GM18505 (cell line): ENCODE measurements around the gene LKAAEAR1.

Source experiments
- ATAC-seq: cut with Tn5 transposase; IDR thresholded peaks from one replicate; pipeline ENCODE4 v1.9.1; 2021; ENCODE audit not compliant: unreplicated experiment
- POLR2A ChIP-seq: IDR thresholded peaks from 4 replicates; pipeline ENCODE4 v1.6.1; 2011; ENCODE audit warnings: borderline replicate concordance; ENCODE audit not compliant: insufficient read depth, insufficient read length; ENCODE audit errors: extremely low read depth

Gene LKAAEAR1

DNA sequence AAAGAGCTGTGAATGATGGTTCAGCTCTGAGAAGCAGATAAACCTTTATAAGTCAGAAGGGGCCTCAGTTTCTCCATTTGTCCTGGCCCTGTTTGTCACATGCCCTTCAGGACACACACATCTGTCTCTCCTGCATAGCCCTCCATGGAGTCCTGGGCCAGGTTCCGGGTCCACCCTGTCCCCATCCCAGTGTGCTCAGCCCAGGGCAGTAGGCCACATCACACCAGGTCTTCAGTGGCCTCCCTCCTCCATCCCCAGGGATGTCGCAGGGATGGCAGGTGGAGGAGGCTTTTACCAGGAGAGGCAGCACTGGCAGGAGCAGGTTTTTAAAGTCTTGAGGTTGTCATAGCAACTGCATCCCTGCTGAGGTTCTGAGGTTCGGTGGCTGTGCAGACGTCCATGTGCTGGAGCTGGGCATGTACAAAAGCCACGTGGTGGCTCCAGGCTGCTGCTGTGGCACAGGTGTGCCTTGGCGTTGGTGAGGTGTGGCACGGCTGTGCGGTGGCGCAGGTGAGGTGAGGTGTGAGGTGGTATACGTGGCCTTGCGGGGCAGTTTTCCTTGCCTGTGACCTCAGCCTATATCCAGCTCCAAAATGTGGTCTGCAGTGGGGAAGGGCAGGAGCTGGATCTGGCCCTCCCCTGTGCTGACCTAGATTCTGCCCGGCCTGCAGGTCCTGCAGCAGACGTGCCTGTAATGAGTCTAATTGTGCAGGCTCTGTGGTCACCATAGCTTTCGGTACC, 31.1 kb upstream of the LKAAEAR1 start:
- no peak for TF ChIP-seq POLR2A
- no peak for ATAC-seq

GRCh38 chr20:64114356-64114971, 30.3 kb upstream of the LKAAEAR1 start:
- no peak for TF ChIP-seq POLR2A
- no peak for ATAC-seq

GRCh38 chr20:64113796-64114355, 29.7 kb upstream of the LKAAEAR1 start:
- no peak for TF ChIP-seq POLR2A
- no peak for ATAC-seq

DNA sequence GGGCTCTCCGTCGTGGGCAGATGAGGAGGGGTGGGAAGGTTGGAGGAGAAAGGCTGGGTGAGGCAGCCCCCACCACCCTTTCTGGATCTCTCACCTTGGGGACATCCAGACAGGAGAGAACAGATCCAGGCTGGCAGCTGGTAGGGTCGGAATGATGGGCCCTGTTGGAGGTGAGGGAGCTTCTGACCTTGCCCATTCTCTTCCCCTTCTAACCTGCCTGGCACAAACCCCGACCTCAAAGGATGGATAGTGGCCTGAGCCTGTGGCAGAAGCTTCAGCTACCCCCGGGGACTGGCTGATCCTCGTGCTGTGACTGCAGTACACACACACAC, 29.2 kb upstream of the LKAAEAR1 start:
- TF ChIP-seq POLR2A = no peak
- no peak for ATAC-seq

DNA sequence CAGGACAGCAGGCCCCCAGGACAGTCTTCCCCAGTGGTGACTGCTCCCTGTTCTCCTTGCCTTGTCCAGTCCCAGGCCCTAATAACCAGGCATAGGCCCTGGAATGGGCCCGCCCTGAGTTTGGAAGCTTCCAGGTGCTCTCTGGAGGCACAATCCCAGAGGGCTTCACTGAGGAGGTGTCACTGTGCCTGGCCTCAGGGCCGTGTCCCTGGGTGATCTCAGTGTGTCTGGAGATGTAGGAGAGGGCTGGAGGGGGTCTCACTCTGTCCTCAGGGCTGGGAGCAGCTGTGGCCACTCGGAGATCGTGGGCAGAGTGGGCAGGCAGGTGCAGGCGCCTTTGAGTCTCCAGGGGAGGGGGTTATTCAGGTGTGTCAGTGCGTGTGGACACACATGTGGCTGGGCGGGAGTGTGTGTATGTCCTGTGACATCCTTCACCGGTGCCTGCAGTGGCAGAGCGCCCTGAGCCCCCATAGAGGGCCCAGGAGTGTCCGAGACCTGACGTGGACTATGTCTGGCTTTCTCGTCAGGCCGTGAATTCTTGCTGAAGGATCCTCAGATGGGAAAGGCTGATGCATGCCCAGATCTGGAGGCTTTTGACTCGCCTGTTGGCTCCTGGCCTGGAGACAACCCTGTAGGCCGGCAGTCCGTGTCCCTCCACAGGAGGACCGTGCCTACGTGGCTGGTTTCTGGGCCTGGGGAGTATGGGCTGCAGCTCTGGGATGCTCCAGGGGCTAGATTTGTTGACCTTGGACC, 28.7 kb upstream of the LKAAEAR1 start:
- TF ChIP-seq POLR2A = no peak
- ATAC-seq = no peak

DNA sequence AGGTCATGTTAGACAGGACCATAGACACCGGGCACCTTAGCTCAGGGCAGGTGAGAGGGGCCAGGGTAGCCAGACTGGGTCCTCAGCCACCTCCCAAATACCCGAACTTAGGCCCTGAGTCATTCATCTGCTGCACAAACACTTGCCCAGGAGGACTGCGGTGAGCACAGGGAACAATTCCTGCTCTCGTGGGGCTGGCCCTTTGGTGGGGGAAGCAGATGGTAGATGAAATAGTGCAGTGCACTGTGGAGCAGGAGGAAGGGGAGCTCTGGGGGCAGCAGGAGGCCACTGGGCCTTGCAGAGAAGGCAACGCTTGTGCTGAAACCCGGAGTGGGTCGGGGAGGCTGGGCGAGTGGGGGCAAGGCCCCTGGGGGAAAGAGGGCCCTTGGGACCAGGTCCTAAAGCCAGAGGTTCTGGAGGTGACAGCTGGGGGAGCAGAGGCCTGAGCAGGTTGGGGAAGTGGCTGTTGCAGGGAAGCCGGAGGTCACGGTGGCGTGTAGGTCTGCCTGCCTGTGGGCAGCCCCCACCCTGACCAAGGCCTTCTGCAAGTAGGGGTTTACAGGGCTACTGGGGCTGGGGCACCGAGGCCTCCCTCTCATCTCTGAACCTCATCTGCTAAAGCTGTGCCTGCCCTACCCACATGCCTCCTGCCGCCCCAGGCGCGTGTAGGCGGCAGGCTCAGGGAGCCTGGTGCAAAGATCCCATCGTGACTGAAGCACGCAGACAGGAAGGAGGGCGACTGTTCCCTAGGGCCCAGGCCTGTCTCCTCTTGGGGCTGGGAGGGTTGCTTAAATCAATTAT, 27.8 kb upstream of the LKAAEAR1 start:
- no peak for TF ChIP-seq POLR2A
- no peak for ATAC-seq

- TF ChIP-seq POLR2A = no peak
- ATAC-seq = no peak
These were observed 26.3 kb upstream of the LKAAEAR1 start for GRCh38 chr20:64110411-64111068.

DNA sequence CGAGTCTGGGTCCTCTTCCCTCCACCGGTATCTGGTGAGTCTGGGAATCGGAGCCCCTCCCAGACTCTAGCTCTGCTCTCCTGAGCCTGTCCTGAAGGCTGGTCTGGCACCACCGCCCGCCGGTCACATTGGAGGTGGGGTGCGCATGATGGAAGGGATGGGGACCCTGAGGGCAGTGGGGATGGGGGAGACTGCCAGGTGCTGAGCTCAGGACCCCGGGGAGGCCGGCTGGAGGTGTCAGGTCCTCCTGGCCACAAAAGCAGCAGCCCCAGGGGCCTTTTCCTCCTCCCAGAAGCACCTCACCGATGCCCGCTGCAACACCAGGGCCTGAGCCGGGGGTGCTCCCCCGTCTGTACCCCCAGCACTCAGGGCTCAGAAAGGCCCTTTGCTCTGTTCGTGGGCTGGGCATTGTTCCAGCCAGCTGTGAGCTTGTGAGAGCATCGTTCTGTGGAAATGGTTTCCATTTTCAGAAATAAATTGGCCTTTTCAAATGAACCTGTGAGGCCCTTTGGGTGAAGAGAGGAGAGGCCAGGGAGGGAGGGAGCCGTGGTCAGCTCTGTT, 25.7 kb upstream of the LKAAEAR1 start:
- TF ChIP-seq POLR2A = no peak
- no peak for ATAC-seq

DNA sequence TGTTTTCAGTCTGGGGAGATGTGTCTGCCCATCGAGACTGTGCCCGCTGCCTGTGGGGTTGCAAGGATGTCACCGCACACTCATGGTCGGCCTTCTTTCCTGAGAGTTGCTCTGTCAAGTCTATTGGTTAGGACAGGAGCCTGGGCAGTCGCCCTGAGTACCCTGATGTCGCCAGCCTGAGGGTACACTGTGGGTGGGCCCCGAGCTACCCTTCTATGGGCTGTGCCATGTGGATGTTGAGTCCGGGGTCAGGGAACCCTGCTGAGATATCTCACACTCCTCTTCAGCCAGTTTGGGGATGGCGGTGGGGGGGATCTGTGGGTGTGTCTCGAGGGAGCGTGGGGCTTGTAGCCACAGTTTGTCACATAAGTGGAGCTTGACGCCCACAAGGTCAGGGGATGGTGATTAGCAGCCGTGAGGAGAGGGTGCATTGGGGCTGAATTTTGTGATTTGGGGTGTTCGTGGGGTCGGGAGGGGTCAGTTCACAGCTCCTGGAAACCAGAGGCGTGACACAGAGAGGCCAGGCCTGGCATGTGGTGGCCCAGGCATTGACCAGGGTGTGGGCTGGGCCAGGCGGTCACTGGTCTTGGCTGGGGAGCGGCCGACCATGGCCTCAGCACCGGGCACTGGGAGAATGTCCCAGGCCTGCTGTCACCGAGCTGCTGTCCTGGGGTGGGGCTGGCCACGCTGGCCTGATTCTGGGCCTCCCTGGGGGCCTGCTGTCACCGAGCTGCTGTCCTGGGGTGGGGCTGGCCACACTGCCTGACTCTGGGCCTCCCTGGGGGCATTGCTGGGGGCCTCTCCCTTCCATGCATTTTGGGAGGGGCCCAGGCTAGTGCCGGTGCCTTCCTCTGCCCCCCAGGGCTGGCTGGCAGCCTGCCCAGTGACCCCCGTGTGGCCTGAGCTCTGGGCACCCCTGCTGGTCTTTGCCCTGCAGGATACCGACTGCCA, 24.8 kb upstream of the LKAAEAR1 start:
- TF ChIP-seq POLR2A = no peak
- ATAC-seq = no peak

DNA sequence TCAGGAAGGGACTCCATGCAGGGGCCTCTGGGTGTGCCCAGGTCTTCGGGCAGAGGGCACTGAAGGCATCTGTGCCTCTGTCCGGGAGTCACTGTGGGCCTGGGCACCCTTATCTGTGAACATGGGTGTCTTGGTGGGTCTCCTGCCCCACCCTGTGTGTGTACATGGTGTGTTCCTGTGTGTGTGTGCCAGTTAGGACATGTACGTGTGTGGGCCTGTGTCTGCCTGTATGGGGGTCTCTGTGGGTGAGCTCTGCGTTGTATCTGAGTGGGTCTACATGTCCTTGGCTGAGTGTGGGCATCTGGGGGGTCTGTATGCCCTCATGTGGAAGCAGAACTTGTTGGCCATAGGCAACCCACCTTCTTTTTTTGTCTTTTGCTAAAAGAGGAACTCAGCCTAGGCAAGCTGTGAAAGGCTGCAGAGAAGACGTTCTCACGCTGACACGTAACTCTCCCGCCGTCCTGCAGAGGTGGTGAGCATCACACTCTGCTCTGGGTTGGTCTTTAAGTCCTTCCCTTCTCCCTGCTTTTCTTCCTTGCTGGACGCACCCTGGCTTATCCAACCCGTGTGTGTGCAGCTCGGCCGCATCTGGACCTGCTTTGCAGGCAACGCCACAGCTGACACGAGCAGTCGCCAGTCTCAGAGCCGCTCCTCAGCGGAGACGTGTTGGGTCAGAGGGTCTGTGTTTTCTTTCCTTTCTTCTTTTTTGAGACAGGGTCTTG, 23.7 kb upstream of the LKAAEAR1 start:
- no peak for TF ChIP-seq POLR2A
- no peak for ATAC-seq
